ENCODE data around the gene LYPD8. TPM values are rescaled to one million over a fixed set of nuclear protein-coding genes. Genes with fewer than 3 reads are reported as not detected.

The LYPD8 gene
- total RNA-seq, 3 donors from 2014 or later, result not detected

DNA sequence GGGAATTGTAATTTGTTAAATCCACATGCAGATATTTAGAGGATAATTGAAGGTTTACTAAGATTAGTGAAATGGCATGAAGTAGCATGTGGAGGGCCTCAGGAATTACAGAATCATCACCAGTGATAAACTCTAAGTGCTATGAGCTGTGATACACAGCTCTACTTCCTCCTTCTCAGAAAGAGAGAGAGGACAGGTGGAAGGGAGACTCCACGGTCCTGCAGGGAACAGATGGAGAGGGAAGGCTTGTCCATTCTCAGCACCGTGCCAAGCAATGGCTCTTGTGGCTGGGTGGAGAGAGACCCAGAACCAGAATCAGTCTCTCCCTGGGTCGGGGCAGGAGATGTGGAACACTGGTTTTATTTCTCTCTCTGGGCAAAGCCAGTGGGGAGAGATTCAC, 27.8 kb upstream of the LYPD8 start:
- Mint-ChIP-seq H3K27me3 (ENCODE audit: low read depth) (peaks cover 11% of the 10 kb centered on the region), H3K9me3 (peaks cover 5% of the 10 kb centered on the region), H3K36me3 (ENCODE audit: insufficient read depth) (no peaks in the 10 kb centered on the region), H3K4me3 (no peak overlapping the region), H3K4me1 (ENCODE audit: low read depth) (no peaks in the 10 kb centered on the region)
- DNase-seq, result no peak
- ATAC-seq, result no peak

DNA sequence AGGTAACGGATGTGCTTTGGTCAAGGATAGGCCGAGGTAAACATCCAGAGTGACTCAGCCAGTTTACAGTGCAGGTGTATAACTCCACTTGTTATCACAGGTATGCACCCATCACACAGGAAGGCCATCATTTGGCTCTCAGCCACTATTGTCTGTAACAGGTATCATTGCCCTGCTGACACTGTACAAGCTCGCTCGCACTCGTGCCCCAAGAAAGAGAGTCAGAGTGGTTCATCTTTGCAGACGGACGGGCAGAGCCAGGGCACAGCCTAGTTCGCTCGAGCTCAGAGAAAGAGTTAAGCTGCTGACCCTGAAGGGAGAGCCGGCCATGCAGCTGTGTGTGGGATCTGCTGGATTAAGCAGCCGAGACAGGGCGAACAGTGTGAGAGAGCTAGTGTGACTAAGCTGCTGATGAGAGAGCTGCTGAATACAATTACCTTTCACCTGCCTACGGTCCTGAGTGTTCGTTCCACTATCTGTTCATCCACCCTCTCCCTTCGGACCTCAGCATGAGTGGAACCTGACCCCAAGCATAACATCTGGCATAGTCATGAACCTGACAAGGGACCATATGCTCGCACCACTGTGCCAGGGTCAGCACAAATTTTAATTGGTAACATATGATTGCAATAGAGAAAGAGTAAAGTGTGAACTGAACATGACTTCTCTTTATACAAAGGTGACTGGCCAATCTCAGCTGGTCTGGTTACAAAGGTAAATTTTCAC, 27.0 kb upstream of the LYPD8 start:
- no peak for ATAC-seq

DNA sequence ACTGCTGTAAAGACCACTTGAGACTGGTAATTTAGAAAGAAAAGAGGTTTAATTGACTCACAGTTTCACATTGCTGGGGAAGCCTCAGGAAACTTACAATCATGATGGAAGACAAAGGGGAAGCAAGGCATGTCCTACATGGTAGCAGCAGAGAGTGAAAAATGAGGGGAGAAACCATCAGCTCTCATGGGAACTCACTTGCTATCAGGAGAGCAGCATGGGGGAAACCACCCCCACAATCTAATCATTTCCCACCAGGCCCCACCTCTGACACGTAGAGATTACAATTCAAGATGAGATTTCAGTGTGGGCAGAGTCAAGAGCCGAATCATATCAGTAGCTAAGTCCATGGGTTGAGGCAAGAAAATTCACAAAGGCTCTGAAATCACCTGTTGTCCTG, 23.8 kb upstream of the LYPD8 start:
- no peaks in the 10 kb centered on the region for H3K4me1 Mint-ChIP-seq (ENCODE audit: low read depth)
- H3K9me3 Mint-ChIP-seq, result peaks cover 15% of the 10 kb centered on the region
- H3K36me3 Mint-ChIP-seq (ENCODE audit: insufficient read depth), result peaks cover 2% of the 10 kb centered on the region
- DNase-seq (no peak), ATAC-seq (no peak)
- H3K27me3 Mint-ChIP-seq (ENCODE audit: low read depth), result peaks cover 11% of the 10 kb centered on the region
- no peak overlapping the region for H3K4me3 Mint-ChIP-seq

More for the DNA sequence above, 27.0 kb upstream of the LYPD8 start:
- H3K4me3 Mint-ChIP-seq, result no peak overlapping the region
- H3K4me1 Mint-ChIP-seq (ENCODE audit: low read depth), result no peaks in the 10 kb centered on the region
- no peaks in the 10 kb centered on the region for H3K36me3 Mint-ChIP-seq (ENCODE audit: insufficient read depth)
- DNase-seq, result no peak
- peaks cover 11% of the 10 kb centered on the region for H3K27me3 Mint-ChIP-seq (ENCODE audit: low read depth)
- H3K9me3 Mint-ChIP-seq, result peaks cover 8% of the 10 kb centered on the region

DNA sequence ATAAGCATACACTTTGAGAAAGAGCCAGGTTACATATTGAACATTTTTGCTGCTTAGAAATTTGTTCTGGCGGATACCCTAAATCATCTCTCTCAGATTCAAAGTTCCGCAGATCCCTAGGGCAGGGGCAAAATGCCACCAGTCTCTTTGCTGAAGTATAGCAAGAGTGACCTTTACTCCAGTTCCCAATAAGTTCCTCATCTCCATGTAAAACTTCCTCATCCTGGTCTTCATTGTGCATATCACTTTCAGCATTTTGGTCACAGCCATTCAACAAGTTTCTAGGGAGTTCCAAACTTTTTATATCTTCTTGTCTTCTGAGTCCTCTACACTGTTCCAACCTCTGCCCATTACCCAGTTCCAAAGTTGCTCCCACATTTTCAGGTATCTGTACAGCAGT, 23.3 kb upstream of the LYPD8 start:
- ATAC-seq, result no peak
- no peak for DNase-seq
- Mint-ChIP-seq H3K9me3 (peaks cover 15% of the 10 kb centered on the region), H3K27me3 (ENCODE audit: low read depth) (peaks cover 11% of the 10 kb centered on the region), H3K4me3 (no peak overlapping the region), H3K36me3 (ENCODE audit: insufficient read depth) (peaks cover 2% of the 10 kb centered on the region), H3K4me1 (ENCODE audit: low read depth) (no peaks in the 10 kb centered on the region)

DNA sequence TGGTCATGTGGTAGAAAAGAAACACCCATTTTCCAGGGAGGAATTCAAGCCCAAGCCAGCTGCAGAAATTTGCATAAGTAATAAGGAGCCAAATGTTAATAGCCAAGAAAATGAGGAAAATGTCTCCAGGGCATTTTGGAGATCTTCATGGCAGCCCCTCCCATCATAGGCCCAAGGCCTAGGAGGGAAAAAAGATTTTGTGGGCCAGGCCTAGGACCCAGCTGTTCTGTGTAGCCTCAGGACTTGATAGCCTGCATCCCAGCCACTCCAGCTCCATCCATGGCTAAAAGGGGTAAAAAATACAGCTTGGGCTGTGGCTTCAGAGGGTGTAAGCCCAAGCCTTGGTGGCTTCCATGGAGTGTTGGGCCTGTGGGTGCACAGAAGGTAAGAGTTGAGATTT, 21.4 kb upstream of the LYPD8 start:
- ATAC-seq (no peak), DNase-seq (no peak)
- H3K4me1 Mint-ChIP-seq (ENCODE audit: low read depth), result no peaks in the 10 kb centered on the region
- no peak overlapping the region for H3K4me3 Mint-ChIP-seq
- peaks cover 9% of the 10 kb centered on the region for H3K27me3 Mint-ChIP-seq (ENCODE audit: low read depth)
- peaks cover 15% of the 10 kb centered on the region for H3K9me3 Mint-ChIP-seq
- peaks cover 2% of the 10 kb centered on the region for H3K36me3 Mint-ChIP-seq (ENCODE audit: insufficient read depth)

DNA sequence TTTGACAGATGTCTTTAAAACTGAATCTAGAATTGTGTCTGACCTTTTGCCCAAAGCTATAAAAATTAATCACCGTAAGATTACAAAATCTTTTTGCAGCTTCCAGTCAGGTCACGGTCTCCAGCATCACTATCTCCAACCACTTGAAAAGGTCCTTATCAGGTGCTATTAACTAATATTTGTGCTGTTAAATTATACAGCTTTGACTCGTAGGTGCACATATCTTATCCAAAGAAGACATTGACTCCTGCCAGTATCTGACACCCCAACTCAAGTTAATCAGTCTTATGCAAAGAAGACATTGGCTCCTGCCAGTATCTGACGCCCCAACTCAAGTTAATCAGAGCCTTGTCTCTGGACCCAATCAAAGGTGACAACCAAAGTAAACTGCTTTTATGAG, 19.9 kb upstream of the LYPD8 start:
- Mint-ChIP-seq H3K27me3 (ENCODE audit: low read depth) (peaks cover 2% of the 10 kb centered on the region), H3K9me3 (peaks cover 10% of the 10 kb centered on the region), H3K36me3 (ENCODE audit: insufficient read depth) (peaks cover 2% of the 10 kb centered on the region), H3K4me1 (ENCODE audit: low read depth) (no peaks in the 10 kb centered on the region), H3K4me3 (no peak overlapping the region)
- DNase-seq (no peak), ATAC-seq (no peak)

DNA sequence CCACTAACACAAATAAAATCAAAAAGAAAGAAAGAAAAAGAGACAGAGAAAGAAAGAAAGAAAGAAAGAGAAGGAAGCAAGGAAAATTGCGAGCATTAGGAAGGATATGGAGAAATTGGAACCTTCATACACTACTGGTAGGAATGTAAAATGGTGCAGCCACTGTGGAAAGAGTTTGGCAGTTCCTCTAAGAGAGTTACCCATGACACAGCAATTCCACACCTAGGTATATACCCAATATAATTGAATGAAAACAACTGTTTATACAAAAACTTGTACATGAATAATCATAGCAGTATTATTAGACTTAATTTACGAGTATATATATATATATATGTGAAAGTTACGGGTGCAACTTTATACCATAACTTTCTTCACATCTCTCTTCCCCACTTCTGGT, 4.1 kb upstream of the LYPD8 start:
- ATAC-seq (no peak), DNase-seq (no peak)
- Mint-ChIP-seq H3K9me3 (peaks cover 3% of the 10 kb centered on the region), H3K4me3 (no peak overlapping the region), H3K36me3 (ENCODE audit: insufficient read depth) (no peaks in the 10 kb centered on the region), H3K4me1 (ENCODE audit: low read depth) (no peaks in the 10 kb centered on the region), H3K27me3 (ENCODE audit: low read depth) (peaks cover 14% of the 10 kb centered on the region)

DNA sequence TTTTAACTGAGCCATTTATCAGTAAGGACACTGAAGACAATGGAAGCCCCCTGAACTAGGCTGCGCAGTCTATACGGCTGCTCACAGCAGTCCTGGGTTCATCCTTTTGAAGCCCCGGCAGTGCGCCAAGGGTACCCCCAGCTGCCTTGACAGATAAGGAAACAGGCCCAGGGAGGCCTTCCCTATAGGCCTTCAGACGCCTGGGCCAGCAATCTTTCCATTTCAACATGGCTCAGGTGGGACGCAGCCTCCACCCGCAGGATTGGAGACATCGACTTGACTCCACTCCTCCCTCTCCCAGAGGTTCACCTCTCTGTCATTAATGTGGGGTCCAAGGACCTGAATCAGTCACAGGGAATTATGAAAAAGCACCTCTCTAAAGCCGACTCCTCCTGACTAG, 2.8 kb upstream of the LYPD8 start:
- Mint-ChIP-seq H3K9me3 (peaks cover 3% of the 10 kb centered on the region), H3K27me3 (ENCODE audit: low read depth) (peaks cover 14% of the 10 kb centered on the region), H3K36me3 (ENCODE audit: insufficient read depth) (no peaks in the 10 kb centered on the region), H3K4me1 (ENCODE audit: low read depth) (no peaks in the 10 kb centered on the region), H3K4me3 (no peak overlapping the region)
- DNase-seq (no peak), ATAC-seq (no peak)

DNA sequence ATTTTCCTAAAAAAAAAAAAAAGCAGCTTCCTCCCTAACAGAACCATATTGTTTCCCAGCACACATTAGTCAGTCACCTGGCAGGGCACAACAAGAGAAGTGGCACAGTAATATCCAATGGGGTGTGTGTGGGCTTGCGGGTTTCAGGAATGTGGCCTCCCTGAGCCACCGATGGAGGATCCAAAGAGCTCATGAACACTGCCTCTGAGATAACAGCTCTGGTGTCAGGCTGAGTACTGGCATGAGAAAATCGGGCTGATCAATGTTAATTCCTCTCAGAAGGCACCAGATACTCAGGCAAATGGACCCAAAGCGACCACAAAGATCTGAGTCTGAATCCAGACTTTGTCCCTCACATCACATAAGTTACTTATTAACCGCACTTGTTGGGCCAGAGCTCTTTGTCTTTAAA, 2.2 kb upstream of the LYPD8 start:
- DNase-seq (no peak), ATAC-seq (no peak)
- H3K27me3 Mint-ChIP-seq (ENCODE audit: low read depth), result peaks cover 10% of the 10 kb centered on the region
- peaks cover 3% of the 10 kb centered on the region for H3K9me3 Mint-ChIP-seq
- no peaks in the 10 kb centered on the region for H3K36me3 Mint-ChIP-seq (ENCODE audit: insufficient read depth)
- no peaks in the 10 kb centered on the region for H3K4me1 Mint-ChIP-seq (ENCODE audit: low read depth)
- no peak overlapping the region for H3K4me3 Mint-ChIP-seq

DNA sequence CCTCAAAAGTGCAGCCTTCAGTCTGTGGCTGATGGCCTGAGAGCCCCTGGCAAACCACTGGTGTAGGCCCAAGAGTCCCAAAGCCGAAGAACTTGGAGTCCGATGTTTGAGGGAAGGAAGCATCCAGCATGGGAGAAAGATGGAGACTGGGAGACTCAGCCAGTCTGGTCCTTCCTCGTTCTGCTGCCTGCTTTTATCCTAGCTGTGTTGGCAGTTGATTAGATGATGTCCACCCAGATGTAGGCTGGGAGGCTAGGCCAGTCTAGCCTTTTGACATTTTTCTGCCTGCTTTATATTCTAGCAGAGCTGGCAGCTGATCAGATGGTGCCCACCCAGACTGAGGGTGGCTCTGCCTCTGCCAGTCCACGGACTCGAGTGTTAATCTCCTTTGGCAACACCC, 1.1 kb upstream of the LYPD8 start:
- H3K4me1 Mint-ChIP-seq (ENCODE audit: low read depth), result peaks cover 4% of the 10 kb centered on the region
- no peak overlapping the region for H3K4me3 Mint-ChIP-seq
- ATAC-seq (no peak), DNase-seq (no peak)
- H3K36me3 Mint-ChIP-seq (ENCODE audit: insufficient read depth), result no peaks in the 10 kb centered on the region
- peaks cover 3% of the 10 kb centered on the region for H3K9me3 Mint-ChIP-seq
- H3K27me3 Mint-ChIP-seq (ENCODE audit: low read depth), result peaks cover 8% of the 10 kb centered on the region

DNA sequence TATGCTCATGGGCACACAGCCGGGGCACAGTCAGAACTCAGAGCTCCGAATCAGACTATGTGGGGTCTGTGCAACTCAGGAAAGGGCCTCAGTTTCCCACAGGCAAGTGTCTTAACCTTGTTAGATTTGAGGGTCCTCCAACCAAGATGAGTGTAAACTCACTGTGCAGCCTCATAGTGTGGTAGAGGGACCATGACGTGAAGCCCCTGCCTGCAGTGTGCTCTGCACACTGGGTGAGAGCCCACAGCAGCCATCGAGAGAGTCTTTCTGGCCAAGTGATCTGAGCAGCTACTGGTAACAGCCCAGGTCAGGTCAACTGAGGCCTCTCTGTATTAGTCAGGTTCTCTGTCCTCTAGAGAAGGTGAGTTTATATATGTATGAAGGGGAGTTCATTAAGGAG, 592 bp upstream of the LYPD8 start:
- DNase-seq (no peak), ATAC-seq (no peak)
- no peak overlapping the region for H3K4me3 Mint-ChIP-seq
- H3K4me1 Mint-ChIP-seq (ENCODE audit: low read depth), result peaks cover 9% of the 10 kb centered on the region
- H3K9me3 Mint-ChIP-seq, result peaks cover 3% of the 10 kb centered on the region
- H3K27me3 Mint-ChIP-seq (ENCODE audit: low read depth), result peaks cover 7% of the 10 kb centered on the region
- H3K36me3 Mint-ChIP-seq (ENCODE audit: insufficient read depth), result no peaks in the 10 kb centered on the region

DNA sequence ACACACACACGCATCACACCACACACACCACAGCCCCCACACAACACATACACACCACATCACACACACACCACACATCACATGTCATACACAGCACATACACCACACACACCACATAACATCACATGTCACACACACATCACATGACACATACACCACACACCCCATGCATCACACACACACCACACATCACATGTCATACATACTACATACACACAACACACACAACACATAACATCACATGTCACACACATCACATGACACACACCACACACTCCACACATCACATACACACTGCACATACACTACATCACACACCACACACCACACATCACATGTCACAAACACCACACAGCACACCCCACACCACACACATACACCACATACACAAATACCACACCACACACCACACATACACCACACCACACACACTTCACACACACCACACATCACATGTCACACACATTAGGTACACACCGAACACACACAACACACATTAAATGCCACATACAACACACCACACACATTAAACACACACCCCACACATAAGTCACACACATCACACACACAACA, 1.8 kb downstream of the LYPD8 start:
- Mint-ChIP-seq H3K4me3 (no peak overlapping the region), H3K27me3 (ENCODE audit: low read depth) (peaks cover 7% of the 10 kb centered on the region), H3K4me1 (ENCODE audit: low read depth) (peaks cover 14% of the 10 kb centered on the region), H3K36me3 (ENCODE audit: insufficient read depth) (no peaks in the 10 kb centered on the region), H3K9me3 (no peaks in the 10 kb centered on the region)
- DNase-seq (no peak), ATAC-seq (no peak)

DNA sequence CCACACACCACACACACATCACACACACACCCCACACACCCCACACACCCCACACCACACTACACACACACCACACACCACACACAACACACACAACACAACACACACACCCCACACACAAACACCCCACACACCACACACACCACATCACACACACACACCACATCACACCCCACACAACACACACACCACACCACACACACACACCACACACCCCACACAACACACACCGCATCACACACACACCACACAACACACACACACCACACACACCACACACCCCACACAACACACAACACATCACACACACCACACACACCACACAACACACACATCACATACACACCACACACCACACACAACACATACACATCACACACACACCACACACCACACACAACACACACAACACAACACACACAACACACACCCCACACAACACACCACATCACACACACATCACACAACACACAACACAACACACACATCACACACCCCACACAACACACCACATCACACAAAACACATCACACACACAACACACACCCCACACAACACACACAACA, 2.4 kb downstream of the LYPD8 start:
- H3K27me3 Mint-ChIP-seq (ENCODE audit: low read depth), result peaks cover 4% of the 10 kb centered on the region
- H3K36me3 Mint-ChIP-seq (ENCODE audit: insufficient read depth), result no peaks in the 10 kb centered on the region
- H3K4me1 Mint-ChIP-seq (ENCODE audit: low read depth), result peaks cover 14% of the 10 kb centered on the region
- DNase-seq, result no peak
- no peaks in the 10 kb centered on the region for H3K9me3 Mint-ChIP-seq
- no peak for ATAC-seq
- no peak overlapping the region for H3K4me3 Mint-ChIP-seq

DNA sequence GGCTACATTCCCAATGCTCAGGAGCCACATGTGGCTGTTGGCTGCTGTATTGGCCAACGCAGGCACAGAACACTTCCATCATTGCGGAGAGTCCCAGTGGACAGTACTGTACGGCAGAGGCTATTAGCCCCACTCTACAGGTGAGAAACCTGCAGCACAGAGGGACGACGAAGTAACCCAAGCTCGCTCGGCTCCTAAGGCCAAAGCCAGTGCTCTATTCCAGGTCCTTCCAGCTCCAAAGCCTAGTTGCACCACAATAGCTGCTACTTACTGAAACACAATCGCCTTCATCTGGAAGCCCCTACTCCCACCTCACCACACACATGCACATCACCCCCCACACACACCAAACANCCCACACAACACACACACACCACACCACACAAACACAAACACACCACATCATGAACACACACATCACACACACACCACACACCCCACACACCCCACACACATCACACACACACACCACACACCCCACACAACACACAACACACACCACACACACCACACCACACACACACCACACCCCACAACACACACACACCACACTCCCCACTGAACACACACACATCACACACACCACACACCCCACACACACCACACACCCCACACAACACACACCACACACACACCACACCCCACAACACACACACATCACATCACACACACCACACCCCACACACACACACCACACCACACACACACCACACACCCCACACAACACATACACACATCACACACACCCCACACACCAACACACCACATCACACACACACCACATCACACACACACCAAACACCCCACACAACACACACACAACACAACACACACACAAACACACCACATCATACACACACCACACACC, 3.2 kb downstream of the LYPD8 start:
- H3K4me3 Mint-ChIP-seq, result no peak overlapping the region
- peaks cover 4% of the 10 kb centered on the region for H3K27me3 Mint-ChIP-seq (ENCODE audit: low read depth)
- no peaks in the 10 kb centered on the region for H3K9me3 Mint-ChIP-seq
- ATAC-seq (no peak), DNase-seq (no peak)
- no peaks in the 10 kb centered on the region for H3K36me3 Mint-ChIP-seq (ENCODE audit: insufficient read depth)
- peaks cover 14% of the 10 kb centered on the region for H3K4me1 Mint-ChIP-seq (ENCODE audit: low read depth)
